ENCODE measurements around the gene CA10.

The CA10 gene

DNA sequence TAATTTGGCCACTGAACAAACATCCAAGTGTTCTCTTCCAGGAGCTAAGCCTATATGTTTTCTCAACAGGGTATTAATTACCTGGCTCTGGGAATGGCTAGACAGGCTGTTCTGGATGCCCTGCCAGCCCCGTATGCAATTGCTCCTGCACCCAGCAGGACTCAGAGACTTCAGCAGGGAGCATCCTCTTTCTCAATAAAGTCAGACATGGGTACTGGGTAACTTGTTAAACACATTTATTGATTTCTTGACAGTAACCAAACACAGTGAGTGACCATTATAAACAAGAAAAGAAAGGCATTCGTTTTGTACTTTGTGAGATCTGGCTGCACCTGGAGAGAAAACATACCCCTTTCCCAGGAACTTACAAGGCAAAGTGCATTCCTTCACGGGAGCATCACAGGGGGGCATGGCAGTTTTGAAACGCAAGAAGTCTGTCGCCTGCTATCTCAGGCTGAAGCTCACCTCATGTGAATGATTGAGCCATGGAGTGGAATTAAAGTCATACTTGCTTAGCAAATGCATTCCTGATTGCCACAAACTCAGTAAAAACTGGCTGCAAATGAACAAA, 528.3 kb downstream of the CA10 start:
- DNase-seq: no peak

- DNase-seq: no peak
These were observed 529.3 kb downstream of the CA10 start for GRCh38 chr17:51629232-51629631.

GRCh38 chr17:51627779-51628178, 530.7 kb downstream of the CA10 start:
- DNase-seq: no peak

DNA sequence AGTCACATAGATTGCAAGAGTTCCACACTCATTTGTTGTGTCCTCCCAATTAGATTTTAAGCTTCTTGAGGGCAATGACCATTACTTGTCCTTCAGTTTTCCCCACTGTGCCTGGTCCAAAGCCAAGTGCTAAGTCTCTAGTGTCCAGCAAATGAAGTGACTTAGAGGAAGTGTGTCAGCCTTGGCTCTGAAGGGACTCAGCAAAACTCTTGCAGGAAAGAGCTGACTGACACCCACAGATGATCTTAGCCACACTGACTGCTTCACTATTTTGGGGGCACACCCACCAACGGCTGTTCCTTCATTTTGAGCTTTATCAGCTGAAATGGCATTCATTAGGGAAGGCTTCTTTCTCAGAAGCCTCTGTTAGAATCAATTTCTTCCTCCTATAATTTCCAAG, 540.0 kb downstream of the CA10 start:
- DNase-seq: no peak

- DNase-seq: no peak
These were observed 540.5 kb downstream of the CA10 start for GRCh38 chr17:51617986-51618385.

DNA sequence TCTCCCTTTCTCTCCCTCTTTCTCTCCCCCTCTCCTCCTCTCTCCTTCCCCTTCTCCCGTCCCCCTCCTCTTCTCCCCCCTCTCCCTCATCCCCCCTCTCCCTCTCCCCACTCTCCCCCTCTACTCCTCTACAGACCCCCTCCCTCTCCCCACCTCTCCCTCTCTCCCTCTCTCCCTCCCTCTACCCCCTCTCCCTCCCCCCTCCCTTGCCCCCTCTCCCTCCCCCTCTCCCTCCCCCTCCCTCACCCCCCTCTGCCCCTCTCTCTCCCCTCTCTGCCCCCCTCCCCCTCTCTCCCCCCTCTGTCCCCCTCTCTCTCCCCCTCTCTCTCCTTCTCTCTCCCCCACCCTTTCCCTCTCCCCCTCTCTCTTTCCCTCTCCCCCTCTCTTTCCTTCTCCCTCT, 545.3 kb downstream of the CA10 start:
- DNase-seq: no peak

DNA sequence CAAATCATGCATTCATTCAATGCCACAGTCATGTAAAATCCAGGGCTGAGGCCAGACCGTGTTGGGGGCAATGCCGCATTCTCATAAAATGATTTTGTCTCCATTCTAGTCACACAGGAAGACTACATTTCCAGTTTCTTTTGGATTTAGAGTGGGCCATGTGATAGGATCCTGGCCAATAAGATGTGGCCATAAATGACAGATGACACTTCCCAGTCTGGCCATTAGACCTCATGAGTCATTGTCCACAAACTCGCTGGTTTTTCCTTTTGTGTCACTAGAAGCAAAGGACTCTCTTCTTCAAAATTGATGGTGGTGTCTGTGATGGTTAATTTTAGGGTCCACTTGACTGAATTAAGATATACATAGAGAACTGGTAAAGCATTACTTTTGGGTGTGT, 545.8 kb downstream of the CA10 start:
- DNase-seq: no peak

DNA sequence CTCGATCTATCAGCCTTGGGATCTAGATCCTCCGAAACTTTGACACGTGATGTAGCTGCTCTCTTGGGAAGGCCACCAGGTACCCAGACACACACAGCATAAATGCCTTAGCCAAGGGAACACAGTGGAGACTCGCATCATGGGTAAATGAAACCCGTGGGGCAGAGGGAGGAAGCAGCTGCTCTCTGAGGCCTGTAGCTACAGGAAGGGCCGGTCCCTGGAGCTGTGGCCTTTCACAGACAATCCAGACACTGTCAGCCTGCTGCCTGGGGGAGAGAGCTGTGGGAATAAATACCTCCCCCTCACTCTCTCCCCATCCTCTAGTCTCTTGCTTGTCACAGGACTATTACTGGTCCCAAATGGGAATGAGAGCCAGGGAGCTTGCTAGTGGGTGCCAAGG, 546.9 kb downstream of the CA10 start:
- DNase-seq: no peak

DNA sequence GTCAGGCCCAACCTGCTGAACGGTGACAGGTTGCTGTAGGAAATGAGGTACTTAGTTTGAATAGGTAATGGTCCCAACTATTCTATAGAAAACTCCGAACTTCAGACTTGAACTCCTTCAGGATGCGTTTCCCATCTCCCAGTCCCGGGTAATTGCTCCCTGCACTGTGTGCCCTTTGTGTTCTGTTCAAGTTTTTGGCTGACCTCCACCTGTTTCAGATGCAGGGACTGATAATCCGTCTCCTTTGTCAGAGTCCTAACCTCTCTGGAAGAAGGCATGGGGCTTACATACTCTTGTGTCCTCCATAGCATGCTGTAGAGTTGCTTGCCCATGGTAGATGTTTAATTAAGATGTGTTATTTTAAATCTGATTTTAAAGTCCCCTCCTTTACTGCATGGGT, 547.7 kb downstream of the CA10 start:
- DNase-seq: no peak

DNA sequence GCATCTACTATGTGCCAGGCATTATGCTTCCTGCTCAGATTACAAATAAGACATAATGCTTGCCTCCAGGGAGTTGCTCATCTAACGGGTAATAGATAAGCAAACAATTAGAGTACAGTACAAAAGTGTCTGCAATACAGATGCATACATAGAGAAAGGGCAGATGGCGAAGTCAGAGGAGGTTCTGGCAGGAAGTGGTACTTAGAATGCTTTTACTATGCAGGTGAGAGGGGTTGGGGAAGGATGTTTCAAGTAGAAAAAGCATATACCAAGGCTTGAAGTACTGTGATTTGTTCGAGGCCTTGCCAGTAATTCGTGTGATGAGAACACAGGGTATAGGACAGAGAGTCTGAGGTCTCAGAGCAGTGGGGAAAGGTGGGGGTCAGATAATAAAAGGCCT, 548.4 kb downstream of the CA10 start:
- no peak for DNase-seq

GRCh38 chr17:51608251-51608933, 550.1 kb downstream of the CA10 start:
- DNase-seq: no peak

GRCh38 chr17:51607512-51607911, 551.0 kb downstream of the CA10 start:
- no peak for DNase-seq

GRCh38 chr17:51604299-51605020, 554.1 kb downstream of the CA10 start:
- DNase-seq: no peak

GRCh38 chr17:51601622-51602261, 556.8 kb downstream of the CA10 start:
- DNase-seq: no peak

DNA sequence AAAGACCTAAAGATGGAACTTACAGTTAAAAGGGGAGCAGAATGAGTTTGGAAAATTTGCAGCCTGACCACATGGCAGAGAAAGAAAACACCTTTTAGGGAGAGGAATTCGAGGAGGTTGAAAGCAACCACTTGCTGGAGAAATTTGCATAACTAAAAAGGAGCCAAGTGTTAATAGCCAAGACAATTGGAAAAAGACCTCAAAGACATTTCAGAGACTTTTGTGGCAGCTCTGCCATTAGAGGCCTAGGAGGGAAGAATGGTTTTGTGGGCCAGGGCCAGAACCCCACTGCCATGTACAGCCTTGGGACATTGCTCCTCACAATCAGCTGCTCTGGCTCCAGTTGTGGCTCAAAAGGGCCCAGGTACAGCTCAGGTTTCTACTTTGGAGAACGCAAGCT, 559.7 kb downstream of the CA10 start:
- no peak for DNase-seq

DNA sequence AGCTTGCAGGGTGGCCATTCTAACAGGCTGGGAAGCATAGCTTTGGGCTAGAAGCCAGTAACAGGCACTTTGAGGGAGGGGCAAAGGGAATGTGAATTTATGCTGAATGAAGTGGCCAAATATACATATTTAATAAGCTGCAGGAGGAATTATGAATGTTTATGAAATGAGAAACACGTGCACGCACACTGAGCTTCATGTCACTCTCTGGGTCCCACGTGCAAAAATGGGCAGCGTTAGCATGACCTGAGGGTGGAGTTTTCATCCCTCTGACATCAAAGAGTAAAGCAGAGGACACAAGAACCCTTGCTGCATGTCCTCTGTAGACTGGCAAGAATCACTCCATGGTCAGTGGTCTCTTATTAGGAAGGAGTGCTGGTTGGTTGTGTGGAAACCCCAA, 561.2 kb downstream of the CA10 start:
- DNase-seq: no peak

DNA sequence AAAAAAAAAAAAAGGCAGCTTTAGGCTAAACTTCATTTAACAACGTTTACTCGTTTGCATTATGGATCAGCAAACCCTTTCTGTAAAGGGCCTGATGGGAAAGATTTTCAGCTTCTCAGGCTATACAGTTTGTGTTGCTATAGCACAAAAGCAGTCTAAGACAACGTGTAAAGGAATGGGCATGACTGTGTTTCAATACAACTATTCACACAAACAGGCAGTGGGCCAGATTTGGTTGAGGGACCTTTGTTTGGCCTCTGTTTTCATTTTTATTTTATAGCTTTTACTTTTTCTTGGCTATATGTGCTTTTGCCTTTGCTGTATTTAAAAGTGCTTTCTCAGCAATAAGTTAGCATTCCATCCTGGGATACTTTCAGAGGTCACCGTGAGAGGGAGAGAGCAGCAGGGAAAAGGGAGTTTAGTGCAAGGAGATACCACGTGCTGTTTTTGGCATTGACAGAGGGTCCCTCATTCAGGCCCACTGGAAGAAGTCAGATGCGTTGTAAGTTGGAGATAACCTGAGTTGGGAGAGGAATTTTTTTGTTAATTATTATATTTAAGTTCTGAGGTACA, 562.6 kb downstream of the CA10 start:
- no peak for DNase-seq

GRCh38 chr17:51590071-51590656, 568.4 kb downstream of the CA10 start:
- no peak for DNase-seq

- DNase-seq: no peak
These were observed 570.5 kb downstream of the CA10 start for GRCh38 chr17:51588063-51588462.

- DNase-seq: no peak
These were observed 571.0 kb downstream of the CA10 start for GRCh38 chr17:51587516-51587915.

DNA sequence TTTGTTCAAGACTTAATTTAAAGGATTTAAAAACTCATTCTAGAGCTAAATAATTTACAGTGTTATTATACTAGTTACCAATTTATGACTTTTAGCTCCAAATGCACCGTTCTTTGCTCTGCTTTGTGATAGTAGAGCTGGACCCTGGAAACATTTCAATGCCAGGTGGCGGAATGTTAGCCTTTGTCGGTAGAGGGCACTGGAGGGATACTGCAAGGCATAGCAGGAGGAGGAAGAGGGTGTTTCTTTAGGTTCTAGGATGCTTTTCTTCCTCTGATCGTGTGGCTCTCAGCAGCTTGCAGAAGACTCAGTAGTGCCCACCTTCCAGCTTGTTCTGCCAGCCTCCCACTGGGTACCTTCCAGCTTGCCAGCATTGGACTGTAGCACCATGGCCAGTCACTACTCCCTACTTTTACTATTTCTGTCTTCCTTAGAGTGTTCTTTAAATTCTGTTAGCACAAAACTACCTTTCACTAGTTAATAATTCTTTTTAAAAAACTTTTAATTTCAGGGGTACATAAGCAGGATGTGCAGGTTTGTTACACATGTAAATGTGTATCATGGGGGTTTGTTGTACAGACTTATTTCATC, 572.9 kb downstream of the CA10 start:
- no peak for DNase-seq

DNA sequence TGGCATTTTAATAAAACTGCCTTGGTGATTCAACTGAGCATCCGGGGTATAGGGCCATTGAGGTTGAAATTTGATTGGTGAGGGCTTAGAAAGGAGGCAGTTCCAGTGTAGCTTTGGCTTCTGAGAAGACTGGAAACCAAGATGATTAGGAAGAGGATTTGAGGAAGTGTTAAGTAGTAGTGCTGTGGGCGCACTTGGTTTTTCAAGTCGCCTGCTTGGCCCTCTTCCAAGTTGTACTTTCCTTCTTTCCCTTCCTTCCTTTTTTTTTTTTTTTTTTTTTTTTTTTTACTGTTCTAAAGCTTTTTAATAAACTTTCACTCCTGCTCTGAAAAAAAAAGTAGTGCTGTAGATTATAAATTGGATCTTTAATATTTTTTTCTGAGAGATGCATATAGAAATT, 577.6 kb downstream of the CA10 start:
- no peak for DNase-seq

Data from NCI-H2171 treated with DMSO at 0.1 percent for 48 hours (cell line).